ENCODE measurements around the gene OR5M8. TPM values are rescaled to one million over a fixed set of nuclear protein-coding genes. Genes with fewer than 3 reads are reported as not detected.

Gene OR5M8
- polyA plus RNA-seq, 2 of the 4 experiments (the other 2 are of a cell fraction): not detected

DNA sequence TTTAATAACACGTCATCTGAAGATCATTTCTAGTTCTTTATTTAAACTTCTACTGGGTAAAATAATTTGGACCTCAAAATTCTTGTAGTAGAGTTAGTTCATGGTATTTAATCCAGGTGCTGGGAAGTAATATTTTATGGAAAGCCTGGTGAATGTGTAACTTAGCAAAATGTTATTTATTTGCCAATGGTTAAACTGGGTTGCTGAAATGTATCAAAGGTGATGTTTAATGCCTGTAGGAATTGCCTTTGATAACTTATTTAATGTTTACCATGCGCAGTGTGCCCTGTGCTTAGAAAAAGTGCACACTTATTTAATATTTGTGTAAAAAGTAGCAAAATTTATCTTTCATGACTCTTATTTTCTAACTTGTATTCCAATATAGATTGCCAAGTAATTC, 40.7 kb upstream of the OR5M8 start (continued):
- TF ChIP-seq REST (IDR thresholded peaks at IDR 0.05) (no peak), POLR2AphosphoS2 (conservative IDR thresholded peaks at IDR 0.05; ENCODE audit: low read length) (no peak), PHF8 (IDR thresholded peaks at IDR 0.05; ENCODE audit: borderline replicate concordance, low read depth) (no peak), NR3C1 (IDR thresholded peaks at IDR 0.05) (no peak), RARB (CRISPR knock-in tag; IDR thresholded peaks at IDR 0.05) (no peak), E2F6 (IDR thresholded peaks at IDR 0.05; ENCODE audit: borderline replicate concordance, low read depth) (no peak)

DNA sequence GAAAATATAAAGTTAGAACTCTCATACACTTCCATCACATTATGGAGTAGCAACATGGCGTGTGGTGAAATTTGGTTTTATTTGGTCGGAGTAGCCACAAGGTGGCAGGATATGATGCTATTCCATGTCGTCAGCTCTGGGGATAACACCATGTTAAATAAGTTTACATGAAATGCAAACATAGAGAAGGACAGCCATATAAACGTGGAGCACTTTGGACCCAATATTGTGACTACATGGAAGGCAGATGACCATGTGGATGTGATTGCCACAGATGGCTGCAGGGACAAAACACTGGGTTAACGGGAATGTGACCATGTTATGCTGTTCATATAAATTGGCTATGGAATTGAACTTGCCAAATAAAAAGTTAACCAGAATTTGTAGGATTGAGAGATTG, 30.8 kb upstream of the OR5M8 start:
- POLR2A ChIA-PET: no interaction called here
- Histone ChIP-seq H3K9me3 (no peaks in the 10 kb centered on the region), H3K4me3 (no peak overlapping the region), H3K27ac (no peak overlapping the region), H3K4me1 (no peaks in the 10 kb centered on the region), H3K4me2 (no peak overlapping the region)
- peak; percentile 71 to 80; a peak in 5 of 6 replicates for ATAC-seq
- peak; percentile 44 for TF ChIP-seq CTCF (IDR thresholded peaks at IDR 0.05)
- TF ChIP-seq ZFP36 (IDR thresholded peaks at IDR 0.05; ENCODE audit: borderline replicate concordance, partially characterized antibody): no peak
- peak; percentile 56 for TF ChIP-seq SMC3 (IDR thresholded peaks at IDR 0.05)
- TF ChIP-seq RAD21 (conservative IDR thresholded peaks at IDR 0.05 in 1 of 2, IDR thresholded peaks at IDR 0.05 in 1 of 2): peak; percentile 43 to 52; a peak in 4 of 5 replicates
- TF ChIP-seq EHF (CRISPR knock-in tag; IDR thresholded peaks at IDR 0.05): no peak
- TF ChIP-seq RCOR1 (IDR thresholded peaks at IDR 0.05; ENCODE audit: low read depth, low read length): no peak
- no peak for TF ChIP-seq RARB (CRISPR knock-in tag; IDR thresholded peaks at IDR 0.05)
- no peak for TF ChIP-seq ATOH8 (CRISPR knock-in tag; IDR thresholded peaks at IDR 0.05; ENCODE audit: low read depth)
- FAIRE-seq: no peak
- DNase-seq (ENCODE audit: low read depth in 1 of 2, low spot score in 1 of 2): peak; percentile 4 to 47
- 5% methylated on average over 5 of the region's 5 CpGs for WGBS (ENCODE audit: missing lambda C conversion rate)
- CTCF ChIA-PET: interaction anchor here (0.6 to 1.3 kb wide), 2 partner anchors 261 to 728 kb away, joined by 3 to 4 read pairs; no protein-coding TSS in a partner anchor

GRCh38 chr11:56513280-56513679, 22.1 kb upstream of the OR5M8 start:
- POLR2A ChIA-PET: no interaction called here
- CTCF ChIA-PET: interaction anchor here (0.9 kb wide), 1 partner anchor 17 kb away, joined by 3 read pairs; no protein-coding TSS in a partner anchor
- FAIRE-seq: no peak
- no peak for DNase-seq (ENCODE audit: low read depth in 1 of 2, low spot score in 1 of 2)
- H3K27ac ChIP-seq: no peak overlapping the region
- WGBS (ENCODE audit: missing lambda C conversion rate): 2% methylated on average over 1 of the region's 1 CpG
- TF ChIP-seq SREBF2 (IDR thresholded peaks at IDR 0.05): no peak
- TF ChIP-seq MAFK (IDR thresholded peaks at IDR 0.05; ENCODE audit: partially characterized antibody): peak; percentile 52
- no peak for TF ChIP-seq TP53 (CRISPR knock-in tag; IDR thresholded peaks at IDR 0.05)
- no peak for TF ChIP-seq ZSCAN20 (CRISPR knock-in tag; IDR thresholded peaks at IDR 0.05)
- H3K4me2 ChIP-seq: no peak overlapping the region
- no peak overlapping the region for H3K4me3 ChIP-seq
- ATAC-seq: no peak
- H3K4me1 ChIP-seq: no peaks in the 10 kb centered on the region
- no peaks in the 10 kb centered on the region for H3K9me3 ChIP-seq
